BLaER1 treated with 17β-estradiol and CSF1 and Interleukin-3, amounts not matched to agents 10 nM and 100 nM (cell line): ENCODE results near the gene ASCC2.

ENCODE experiments used
- H3K27ac ChIP-seq, 11 experiments: shearing (Covaris generic); formaldehyde crosslinking; 2 replicates each; pipeline ENCODE4 v1.8.1; 2022
- H3K27me3 ChIP-seq, 11 experiments: shearing (Covaris generic); formaldehyde crosslinking; 2 replicates each; pipeline ENCODE4 v1.8.1; 2022
- H3K36me3 ChIP-seq, 11 experiments: shearing (Covaris generic); formaldehyde crosslinking; 2 replicates each; pipeline ENCODE4 v1.8.1; 2022
- H3K4me1 ChIP-seq, 10 experiments: shearing (Covaris generic); formaldehyde crosslinking; 2 replicates each; pipeline ENCODE4 v1.8.1; 2022
- H3K4me2 ChIP-seq, 11 experiments: shearing (Covaris generic); formaldehyde crosslinking; 2 replicates each; pipeline ENCODE4 v1.8.1; 2022
- H3K4me3 ChIP-seq, 10 experiments: shearing (Covaris generic); formaldehyde crosslinking; 2 replicates each; pipeline ENCODE4 v1.8.1; 2022
- H3K9ac ChIP-seq, 11 experiments: shearing (Covaris generic); formaldehyde crosslinking; 2 replicates each; pipeline ENCODE4 v1.8.1; 2022
- H3K9me3 ChIP-seq, 11 experiments: shearing (Covaris generic); formaldehyde crosslinking; replicated peaks in 1 of 11; 2 replicates each; pipeline ENCODE4 v1.8.1; 2022
- H4K20me1 ChIP-seq, 11 experiments: shearing (Covaris generic); formaldehyde crosslinking; 2 replicates each; pipeline ENCODE4 v1.8.1; 2022
- Cebpa-rat ChIP-seq, 11 experiments: shearing (Covaris generic); IDR thresholded peaks; 2 replicates each; pipeline ENCODE4 v1.8.1; 2022

Gene ASCC2

GRCh38 chr22:29782061-29782845 lies 55.8 kb downstream of the ASCC2 start:
- H3K27ac ChIP-seq: peak overlapping the region in 3 of 11 experiments; percentile 5 to 36 (median 27); a peak in 4 of 22 replicates
- peak overlapping the region in 5 of 11 experiments; percentile 14 to 36 (median 27); a peak in 3 of 22 replicates for H3K9ac ChIP-seq
- H3K36me3 ChIP-seq: peaks cover 0 to 8% (median 6%) of the 10 kb centered on the region in 11 experiments; a peak in 17 of 22 replicates
- H3K4me1 ChIP-seq: peaks cover 11 to 34% (median 24%) of the 10 kb centered on the region in 10 experiments
- H3K4me3 ChIP-seq: no peak overlapping the region
- H3K9me3 ChIP-seq: no peaks in the 10 kb centered on the region
- H4K20me1 ChIP-seq: peaks cover 0 to 1% (median 0%) of the 10 kb centered on the region in 11 experiments; a peak in 2 of 22 replicates
- H3K27me3 ChIP-seq: no peaks in the 10 kb centered on the region
- peak overlapping the region in 4 of 11 experiments; percentile 23 to 74 (median 60); a peak in 6 of 22 replicates for H3K4me2 ChIP-seq
- no peak for TF ChIP-seq Cebpa-rat (IDR thresholded peaks at IDR 0.05)

- H3K27me3 ChIP-seq: no peaks in the 10 kb centered on the region
- no peak overlapping the region for H3K4me3 ChIP-seq
- no peaks in the 10 kb centered on the region; a peak in 1 of 22 replicates for H4K20me1 ChIP-seq
- H3K27ac ChIP-seq: peak overlapping the region in 3 of 11 experiments; percentile 5 to 36 (median 27); a peak in 3 of 22 replicates
- H3K9ac ChIP-seq: peak overlapping the region in 2 of 11 experiments; percentile 7 to 15; a peak in 2 of 22 replicates
- H3K9me3 ChIP-seq: no peaks in the 10 kb centered on the region
- no peak for TF ChIP-seq Cebpa-rat (IDR thresholded peaks at IDR 0.05)
- peaks cover 11 to 34% (median 24%) of the 10 kb centered on the region in 10 experiments for H3K4me1 ChIP-seq
- no peaks in the 10 kb centered on the region for H3K36me3 ChIP-seq
- H3K4me2 ChIP-seq: peak overlapping the region in 5 of 11 experiments; percentile 10 to 74 (median 59); a peak in 8 of 22 replicates
These were observed 57.1 kb downstream of the ASCC2 start for GRCh38 chr22:29780748-29781676.

GRCh38 chr22:29780220-29780619 lies 57.9 kb downstream of the ASCC2 start:
- Histone ChIP-seq H3K4me2 (peak overlapping the region in 3 of 11 experiments; percentile 59 to 74 (median 61); a peak in 7 of 22 replicates), H3K36me3 (no peaks in the 10 kb centered on the region), H4K20me1 (no peaks in the 10 kb centered on the region; a peak in 1 of 22 replicates), H3K4me1 (peaks cover 11 to 34% (median 24%) of the 10 kb centered on the region in 10 experiments), H3K9ac (no peak overlapping the region; a peak in 1 of 22 replicates), H3K27me3 (no peaks in the 10 kb centered on the region), H3K9me3 (no peaks in the 10 kb centered on the region), H3K4me3 (no peak overlapping the region), H3K27ac (no peak overlapping the region)
- no peak for TF ChIP-seq Cebpa-rat (IDR thresholded peaks at IDR 0.05)

DNA sequence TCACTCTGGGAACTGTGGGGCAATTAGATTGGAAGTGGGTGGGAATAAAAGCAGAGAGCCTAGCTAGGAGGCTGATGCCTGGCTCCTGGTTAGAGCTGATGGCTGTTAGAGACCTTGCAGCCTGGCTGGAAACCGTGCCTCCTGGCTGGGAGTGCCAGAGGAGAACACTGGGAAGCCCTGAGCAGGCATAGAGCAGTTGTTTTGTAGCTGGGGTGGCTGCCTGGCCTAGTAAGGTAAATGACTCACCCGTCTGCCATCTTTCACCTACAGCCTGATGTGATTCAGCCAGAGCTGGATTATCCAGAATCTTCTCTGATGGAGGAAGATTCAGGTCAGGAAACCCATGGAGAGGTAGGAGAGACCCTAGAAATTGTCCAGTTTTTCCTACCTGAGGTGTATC lies 64.8 kb downstream of the ASCC2 start:
- no peak overlapping the region for H3K4me2 ChIP-seq
- no peak for TF ChIP-seq Cebpa-rat (IDR thresholded peaks at IDR 0.05)

DNA sequence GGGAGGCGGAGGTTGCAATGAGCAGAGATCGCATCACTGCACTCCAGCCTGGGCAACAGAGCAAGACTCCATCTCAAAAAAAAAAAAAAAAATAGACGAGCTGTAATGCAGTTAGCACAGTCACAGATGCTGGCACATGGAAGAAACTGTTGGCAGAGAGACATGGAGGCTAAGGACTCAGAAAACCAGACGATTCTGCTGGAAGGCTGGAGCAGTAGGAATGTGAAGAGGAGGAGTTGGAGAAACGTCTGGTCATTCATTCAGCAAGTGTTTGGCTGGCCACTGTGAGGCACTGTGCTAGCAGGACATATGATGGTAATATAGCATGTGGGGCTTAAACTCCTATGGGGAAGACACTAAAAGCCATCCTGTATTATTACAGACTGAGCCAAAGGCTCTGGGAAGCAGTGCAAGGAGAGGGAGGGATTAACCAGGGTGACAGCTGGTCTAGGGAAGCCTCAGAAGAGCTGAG lies 65.9 kb downstream of the ASCC2 start:
- H3K9ac ChIP-seq: no peak overlapping the region
- no peak overlapping the region for H3K4me2 ChIP-seq
- H3K36me3 ChIP-seq: peaks cover 23 to 37% (median 28%) of the 10 kb centered on the region in 11 experiments
- no peaks in the 10 kb centered on the region for H3K27me3 ChIP-seq
- peaks cover 0 to 24% (median 0%) of the 10 kb centered on the region in 11 experiments; a peak in 3 of 22 replicates for H4K20me1 ChIP-seq
- no peaks in the 10 kb centered on the region for H3K9me3 ChIP-seq
- H3K27ac ChIP-seq: no peak overlapping the region
- no peak overlapping the region for H3K4me3 ChIP-seq
- H3K4me1 ChIP-seq: peaks cover 14 to 20% (median 18%) of the 10 kb centered on the region in 10 experiments
- TF ChIP-seq Cebpa-rat (IDR thresholded peaks at IDR 0.05): no peak

More for the DNA sequence above, 64.8 kb downstream of the ASCC2 start:
- Histone ChIP-seq H3K4me1 (peaks cover 10 to 16% (median 15%) of the 10 kb centered on the region in 10 experiments), H3K36me3 (peaks cover 23 to 36% (median 28%) of the 10 kb centered on the region in 11 experiments), H3K9ac (no peak overlapping the region), H3K4me3 (no peak overlapping the region), H3K9me3 (no peaks in the 10 kb centered on the region), H3K27me3 (no peaks in the 10 kb centered on the region), H3K27ac (no peak overlapping the region; a peak in 1 of 22 replicates), H4K20me1 (peaks cover 0 to 20% (median 0%) of the 10 kb centered on the region in 11 experiments; a peak in 3 of 22 replicates)

GRCh38 chr22:29769723-29770321 lies 68.3 kb downstream of the ASCC2 start:
- Histone ChIP-seq H3K4me1 (peaks cover 28 to 37% (median 30%) of the 10 kb centered on the region in 10 experiments), H3K9me3 (no peaks in the 10 kb centered on the region), H3K36me3 (peaks cover 23 to 37% (median 28%) of the 10 kb centered on the region in 11 experiments), H3K27me3 (no peaks in the 10 kb centered on the region), H3K4me3 (no peak overlapping the region), H3K4me2 (peak overlapping the region in 4 of 11 experiments; percentile 79 to 94 (median 92); a peak in 5 of 22 replicates), H3K9ac (no peak overlapping the region; a peak in 1 of 22 replicates), H4K20me1 (peaks cover 0 to 24% (median 0%) of the 10 kb centered on the region in 11 experiments; a peak in 3 of 22 replicates), H3K27ac (peak overlapping the region in 2 of 11 experiments; percentile 11 to 15; a peak in 3 of 22 replicates)
- TF ChIP-seq Cebpa-rat (IDR thresholded peaks at IDR 0.05): no peak

DNA sequence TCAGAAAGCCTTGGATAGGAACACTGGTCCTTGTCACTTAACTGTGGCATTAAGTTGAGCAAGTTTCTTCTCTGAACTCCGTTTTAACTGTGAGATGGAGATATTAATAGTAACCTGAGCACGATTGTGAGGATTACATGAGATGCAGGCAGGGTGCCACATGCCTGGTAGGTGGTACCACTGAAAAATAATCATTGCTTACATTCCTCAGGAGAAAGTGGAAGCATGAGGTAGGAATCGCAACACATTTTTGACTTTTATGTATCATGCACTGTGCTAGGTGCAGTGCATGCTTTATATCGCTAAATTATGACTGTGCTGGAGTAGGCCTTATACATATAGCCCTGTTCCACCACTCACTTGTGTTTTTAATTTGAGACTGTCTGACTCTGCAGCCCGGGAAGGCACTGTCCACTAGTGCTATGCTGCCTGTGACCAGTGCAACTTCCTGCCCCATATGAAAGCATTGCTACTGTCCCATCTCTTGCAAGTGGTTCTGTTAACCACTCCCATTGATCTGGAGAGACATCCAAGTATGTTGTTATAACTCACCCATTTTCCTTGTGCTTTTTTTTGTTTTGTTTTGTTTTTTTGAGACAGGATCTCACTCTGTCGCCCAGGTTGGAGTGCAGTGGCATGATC lies 69.9 kb downstream of the ASCC2 start:
- Histone ChIP-seq H3K27ac (peak overlapping the region; percentile 84 to 96 (median 90)), H3K36me3 (peaks cover 23 to 37% (median 28%) of the 10 kb centered on the region in 11 experiments), H3K27me3 (no peaks in the 10 kb centered on the region)

More for the DNA sequence above, 69.9 kb downstream of the ASCC2 start:
- peak overlapping the region; percentile 84 to 94 (median 90) for H3K9ac ChIP-seq
- H3K4me3 ChIP-seq: peak overlapping the region; percentile 77 to 93 (median 84)
- peaks cover 0 to 24% (median 0%) of the 10 kb centered on the region in 11 experiments; a peak in 3 of 22 replicates for H4K20me1 ChIP-seq
- no peak for TF ChIP-seq Cebpa-rat (IDR thresholded peaks at IDR 0.05)
- H3K4me2 ChIP-seq: peak overlapping the region; percentile 79 to 95 (median 92)
- H3K9me3 ChIP-seq: no peaks in the 10 kb centered on the region
- H3K4me1 ChIP-seq: peaks cover 35 to 48% (median 40%) of the 10 kb centered on the region in 10 experiments
